H1 (cell line): ENCODE results near the gene CMKLR1. TPM values are rescaled to one million over a fixed set of nuclear protein-coding genes. Genes with fewer than 3 reads are reported as not detected.

Experiments used
- BCL11A ChIP-seq, 2 experiments: IDR thresholded peaks; one replicate each; pipeline ENCODE4 v1.6.1; 2011; ENCODE audit warnings: low read depth in 2 of 2, low read length in 2 of 2, mild to moderate bottlenecking in 2 of 2
- CTCF ChIP-seq, 3 experiments: IDR thresholded peaks; 1 replicate in 2 of 3; 2 replicates in 1 of 3; pipeline versions ENCODE4 v1.5.1 to v1.6.1; 2011; ENCODE audit warnings: low read length in 3 of 3, mild to moderate bottlenecking in 3 of 3, inconsistent platforms in 2 of 3, low read depth in 1 of 3, moderate library complexity in 1 of 3; ENCODE audit not compliant: insufficient read depth in 1 of 3; ENCODE audit errors: control extremely low read depth in 1 of 3
- EGR1 ChIP-seq: IDR thresholded peaks from 2 replicates; pipeline ENCODE4 v1.6.1; 2011; ENCODE audit warnings: low read depth, low read length, borderline replicate concordance
- GABPA ChIP-seq: IDR thresholded peaks from 2 replicates; pipeline ENCODE4 v1.6.1; 2011; ENCODE audit warnings: mild to moderate bottlenecking, low read length, moderate library complexity, borderline replicate concordance; ENCODE audit not compliant: insufficient read depth
- KDM4A ChIP-seq: IDR thresholded peaks from one replicate; pipeline ENCODE4 v1.7.1; 2012; ENCODE audit warnings: low read depth, mild to moderate bottlenecking, moderate library complexity, low read length, inconsistent platforms; ENCODE audit not compliant: severe bottlenecking
- SIX5 ChIP-seq: IDR thresholded peaks from 2 replicates; pipeline ENCODE4 v1.6.1; 2011; ENCODE audit warnings: mild to moderate bottlenecking, low read depth, low read length
- SP2 ChIP-seq: IDR thresholded peaks from 2 replicates; pipeline ENCODE4 v1.6.1; 2012; ENCODE audit warnings: mild to moderate bottlenecking, low read length, inconsistent platforms
- TAF7 ChIP-seq: optimal IDR thresholded peaks from 2 replicates; pipeline ENCODE3; 2011; ENCODE audit warnings: low read depth, mild to moderate bottlenecking, inconsistent platforms, low read length, moderate library complexity, borderline replicate concordance
- ZNF274 ChIP-seq: IDR thresholded peaks from 2 replicates; pipeline ENCODE4 v1.7.0; 2012; ENCODE audit warnings: low read length, borderline replicate concordance; ENCODE audit errors: extremely low read depth
- polyA plus RNA-seq, 7 experiments: library from polyadenylated mRNA; depleted of rRNA in 3 of 7; stranded (reverse) in 5 of 7; unstranded in 2 of 7; fragments of >200 nt in 5 of 7; fragments of 200-250 nt in 2 of 7; gene quantifications; 1 replicate in 5 of 7; 2 replicates in 1 of 7; 4 replicates in 1 of 7; pipeline versions ENCODE4 v1.2.1 to v1.2.3, GENCODE V29; 2011 to 2013; ENCODE audit warnings: missing spikeins in 2 of 7, mixed read lengths in 2 of 7
- total RNA-seq: library from RNA; stranded (reverse); fragmentation: NEBNext Ultra II Directional; extraction: Animal tissue kit (Norgen Biotek cat#: 25700); gene quantifications from 2 replicates; pipeline ENCODE4 v1.2.1, GENCODE V29; 2021

The CMKLR1 gene
- total and polyA plus RNA-seq, 2 of the 8 experiments (the other 6 are each of a cell fraction or from before 2014, with no cell fraction given) = 2.1 to 2.8 TPM

GRCh38 chr12:108340037-108340436 lies 926 bp upstream of the CMKLR1 start (continued):
- TF ChIP-seq CTCF (IDR thresholded peaks at IDR 0.05; ENCODE audit: control extremely low read depth in 1 of 3, insufficient read depth in 1 of 3, low read depth in 1 of 3, low read length in 3 of 3) = no peak
- no peak for TF ChIP-seq KDM4A
- TF ChIP-seq ZNF274 = no peak
- TF ChIP-seq GABPA = no peak
- TF ChIP-seq SP2 = no peak
- no peak for TF ChIP-seq TAF7
- TF ChIP-seq BCL11A (IDR thresholded peaks at IDR 0.05; ENCODE audit: low read depth in 2 of 2, low read length in 2 of 2) = no peak
- TF ChIP-seq SIX5 = no peak
- no peak for TF ChIP-seq EGR1
- TF ChIP-seq, all 59 proteins: peak for 0
